ENCODE data around the gene EHBP1.

The EHBP1 gene

GRCh38 chr2:62705007-62705829, at the start of gene EHBP1:
Gene EHBP1, plus strand, starts transcription at chr2:62705713. Its CDS starts 1,479 bp downstream, at chr2:62707192.
- DNase-seq (ENCODE audit: low spot score), result peak; percentile 100

- no peak for DNase-seq (ENCODE audit: low spot score)
These were observed 47.7 kb upstream of the EHBP1 start for GRCh38 chr2:62657783-62658182.

GRCh38 chr2:62658891-62659290, 46.6 kb upstream of the EHBP1 start:
- no peak for DNase-seq (ENCODE audit: low spot score)

GRCh38 chr2:62660087-62660486, 45.4 kb upstream of the EHBP1 start:
- DNase-seq (ENCODE audit: low spot score), result no peak

- peak; percentile 72 for DNase-seq (ENCODE audit: low spot score)
These were observed 44.8 kb upstream of the EHBP1 start for GRCh38 chr2:62660582-62661262.

GRCh38 chr2:62661263-62661635, 44.3 kb upstream of the EHBP1 start:
- no peak for DNase-seq (ENCODE audit: low spot score)

- DNase-seq (ENCODE audit: low spot score), result no peak
These were observed 43.4 kb upstream of the EHBP1 start for GRCh38 chr2:62662131-62662530.

- no peak for DNase-seq (ENCODE audit: low spot score)
These were observed 43.0 kb upstream of the EHBP1 start for GRCh38 chr2:62662554-62662953.

GRCh38 chr2:62663411-62663810, 42.1 kb upstream of the EHBP1 start:
- peak; percentile 68 for DNase-seq (ENCODE audit: low spot score)

GRCh38 chr2:62663920-62664795, 41.4 kb upstream of the EHBP1 start:
- DNase-seq (ENCODE audit: low spot score), result peak; percentile 40

- DNase-seq (ENCODE audit: low spot score), result no peak
These were observed 40.1 kb upstream of the EHBP1 start for GRCh38 chr2:62665446-62665845.

- no peak for DNase-seq (ENCODE audit: low spot score)
These were observed 36.3 kb upstream of the EHBP1 start for GRCh38 chr2:62669180-62669579.

GRCh38 chr2:62672601-62673000, 32.9 kb upstream of the EHBP1 start:
- DNase-seq (ENCODE audit: low spot score), result peak; percentile 87

- DNase-seq (ENCODE audit: low spot score), result no peak
These were observed 30.5 kb upstream of the EHBP1 start for GRCh38 chr2:62675062-62675461.

- no peak for DNase-seq (ENCODE audit: low spot score)
These were observed 20.3 kb upstream of the EHBP1 start for GRCh38 chr2:62685256-62685655.

GRCh38 chr2:62686012-62686685, 19.4 kb upstream of the EHBP1 start:
- DNase-seq (ENCODE audit: low spot score), result no peak

- DNase-seq (ENCODE audit: low spot score), result no peak
These were observed 17.9 kb upstream of the EHBP1 start for GRCh38 chr2:62687636-62688035.

- DNase-seq (ENCODE audit: low spot score), result no peak
These were observed 16.7 kb upstream of the EHBP1 start for GRCh38 chr2:62688771-62689170.

GRCh38 chr2:62691186-62691585, 14.3 kb upstream of the EHBP1 start:
- no peak for DNase-seq (ENCODE audit: low spot score)

GRCh38 chr2:62692225-62692624, 13.3 kb upstream of the EHBP1 start:
- no peak for DNase-seq (ENCODE audit: low spot score)

GRCh38 chr2:62698653-62699052, 6.9 kb upstream of the EHBP1 start:
- DNase-seq (ENCODE audit: low spot score), result peak; percentile 2

GRCh38 chr2:62704654-62705006, 883 bp upstream of the EHBP1 start:
- no peak for DNase-seq (ENCODE audit: low spot score)
